Thyroid gland (tissue), 4 donors: ENCODE data around the gene SCN2A.

Experiments
- CTCF ChIP-seq, 6 experiments: fragments of 200-600 bp in 3 of 6; fragments of 450-650 bp in 3 of 6; sonication (generic) in 3 of 6; IDR thresholded peaks; one replicate each; pipeline ENCODE4 v1.5.1; 2016 to 2019; ENCODE audit warnings: antibody characterized with exemption in 6 of 6, mild to moderate bottlenecking in 2 of 6, inconsistent platforms in 1 of 6, moderate library complexity in 1 of 6
- POLR2A ChIP-seq, 2 donors: fragments of 450-650 bp; IDR thresholded peaks; one replicate each; pipeline ENCODE4 v1.6.1; 2017; ENCODE audit warnings: antibody characterized with exemption in 2 of 2, mild to moderate bottlenecking in 2 of 2, moderate library complexity in 1 of 2

GRCh38 chr2:165313509-165313908 lies 74.3 kb downstream of the SCN2A start:
- TF ChIP-seq CTCF (IDR thresholded peaks at IDR 0.05) (no peak), POLR2A (IDR thresholded peaks at IDR 0.05) (no peak)
